ENCODE measurements around the gene DMPK. TPM values are rescaled to one million over a fixed set of nuclear protein-coding genes. Genes with fewer than 3 reads are reported as not detected.

The DMPK gene
- polyA plus RNA-seq, 4 donors, result 12.7 to 42.2 (median 21.6) TPM

- FAIRE-seq (no peak), DNase-seq (no peak)
- peak overlapping the region in 2 of 3 donors; percentile 32 to 45 for H3K4me3 ChIP-seq (ENCODE audit: low read depth in 1 of 3, low read length in 3 of 3)
- peaks cover 3 to 50% (median 11%) of the 10 kb centered on the region in 3 donors for H3K4me1 ChIP-seq (ENCODE audit: control insufficient read depth in 3 of 3, insufficient read depth in 2 of 3, low read depth in 1 of 3, low read length in 2 of 3)
- peaks cover 0 to 36% (median 0%) of the 10 kb centered on the region in 3 donors for H3K36me3 ChIP-seq (ENCODE audit: control insufficient read depth in 3 of 3, insufficient read depth in 2 of 3, low read depth in 1 of 3, low read length in 3 of 3)
- peak overlapping the region; percentile 69 to 95 (median 71) for H3K27ac ChIP-seq (ENCODE audit: low read depth in 1 of 3, low read length in 2 of 3)
- 71 to 84% (median 72%) methylated on average over 30 to 46 of the region's 46 CpGs for WGBS, 3 donors
- peaks cover 0 to 6% (median 0%) of the 10 kb centered on the region in 3 donors for H3K27me3 ChIP-seq (ENCODE audit: control insufficient read depth in 3 of 3, insufficient read depth in 3 of 3, low read length in 3 of 3)
- H3K9me3 ChIP-seq (ENCODE audit: control insufficient read depth in 2 of 2, insufficient read depth in 1 of 2, low read depth in 1 of 2, low read length in 1 of 2), result no peaks in the 10 kb centered on the region
Measured at GRCh38 chr19:45771311-45771933, 10.9 kb downstream of the DMPK start.

GRCh38 chr19:45770192-45771101, 11.8 kb downstream of the DMPK start:
- Histone ChIP-seq H3K27ac (ENCODE audit: low read depth in 1 of 3, low read length in 2 of 3) (peak overlapping the region; percentile 91 to 96 (median 95)), H3K27me3 (ENCODE audit: control insufficient read depth in 3 of 3, insufficient read depth in 3 of 3, low read length in 3 of 3) (peaks cover 0 to 6% (median 0%) of the 10 kb centered on the region in 3 donors), H3K4me1 (ENCODE audit: control insufficient read depth in 3 of 3, insufficient read depth in 2 of 3, low read depth in 1 of 3, low read length in 2 of 3) (peaks cover 3 to 55% (median 11%) of the 10 kb centered on the region in 3 donors), H3K9me3 (ENCODE audit: control insufficient read depth in 2 of 2, insufficient read depth in 1 of 2, low read depth in 1 of 2, low read length in 1 of 2) (no peaks in the 10 kb centered on the region), H3K4me3 (ENCODE audit: low read depth in 1 of 3, low read length in 3 of 3) (peak overlapping the region; percentile 26 to 66 (median 45)), H3K36me3 (ENCODE audit: control insufficient read depth in 3 of 3, insufficient read depth in 2 of 3, low read depth in 1 of 3, low read length in 3 of 3) (peaks cover 0 to 44% (median 0%) of the 10 kb centered on the region in 3 donors)
- DNase-seq (peak; percentile 98), FAIRE-seq (no peak)
- WGBS, 3 donors, result 2 to 4% (median 2%) methylated on average over 58 to 79 of the region's 79 CpGs

- 0% methylated on average over 27 to 28 of the region's 28 CpGs for WGBS, 3 donors
- Histone ChIP-seq H3K27ac (ENCODE audit: low read depth in 1 of 3, low read length in 2 of 3) (peak overlapping the region; percentile 64 to 96 (median 95)), H3K4me3 (ENCODE audit: low read depth in 1 of 3, low read length in 3 of 3) (peak overlapping the region; percentile 26 to 66 (median 37)), H3K36me3 (ENCODE audit: control insufficient read depth in 3 of 3, insufficient read depth in 2 of 3, low read depth in 1 of 3, low read length in 3 of 3) (peaks cover 0 to 43% (median 0%) of the 10 kb centered on the region in 3 donors), H3K27me3 (ENCODE audit: control insufficient read depth in 3 of 3, insufficient read depth in 3 of 3, low read length in 3 of 3) (peaks cover 0 to 6% (median 0%) of the 10 kb centered on the region in 3 donors), H3K4me1 (ENCODE audit: control insufficient read depth in 3 of 3, insufficient read depth in 2 of 3, low read depth in 1 of 3, low read length in 2 of 3) (peaks cover 3 to 54% (median 11%) of the 10 kb centered on the region in 3 donors), H3K9me3 (ENCODE audit: control insufficient read depth in 2 of 2, insufficient read depth in 1 of 2, low read depth in 1 of 2, low read length in 1 of 2) (no peaks in the 10 kb centered on the region)
- DNase-seq (peak; percentile 51 to 81), FAIRE-seq (no peak)
Measured at GRCh38 chr19:45769821-45770191, 12.5 kb downstream of the DMPK start.

GRCh38 chr19:45768984-45769782, 13.1 kb downstream of the DMPK start, which contains the start of gene SIX5:
SIX5 (minus strand) TSS chr19:45769252; CDS start chr19:45768844, 408 bp downstream.
- FAIRE-seq (no peak), DNase-seq (peak; percentile 97 to 99)
- H3K4me1 ChIP-seq (ENCODE audit: control insufficient read depth in 3 of 3, insufficient read depth in 2 of 3, low read depth in 1 of 3, low read length in 2 of 3), result peaks cover 3 to 53% (median 11%) of the 10 kb centered on the region in 3 donors
- peaks cover 0 to 7% (median 0%) of the 10 kb centered on the region in 3 donors for H3K27me3 ChIP-seq (ENCODE audit: control insufficient read depth in 3 of 3, insufficient read depth in 3 of 3, low read length in 3 of 3)
- H3K36me3 ChIP-seq (ENCODE audit: control insufficient read depth in 3 of 3, insufficient read depth in 2 of 3, low read depth in 1 of 3, low read length in 3 of 3), result peaks cover 0 to 41% (median 0%) of the 10 kb centered on the region in 3 donors
- WGBS, 3 donors, result 0 to 1% (median 0%) methylated on average over 57 to 70 of the region's 70 CpGs
- peak within 1 kb of the TSS; percentile 64 to 96 (median 95) for H3K27ac ChIP-seq (ENCODE audit: low read depth in 1 of 3, low read length in 2 of 3)
- H3K4me3 ChIP-seq (ENCODE audit: low read depth in 1 of 3, low read length in 3 of 3), result peak within 1 kb of the TSS; percentile 63 to 77 (median 68)
- H3K9me3 ChIP-seq (ENCODE audit: control insufficient read depth in 2 of 2, insufficient read depth in 1 of 2, low read depth in 1 of 2, low read length in 1 of 2), result no peaks in the 10 kb centered on the region

GRCh38 chr19:45768655-45768983, 13.7 kb downstream of the DMPK start:
- 0 to 2% (median 0%) methylated on average over 6 to 33 of the region's 33 CpGs for WGBS, 3 donors
- peaks cover 3 to 55% (median 11%) of the 10 kb centered on the region in 3 donors for H3K4me1 ChIP-seq (ENCODE audit: control insufficient read depth in 3 of 3, insufficient read depth in 2 of 3, low read depth in 1 of 3, low read length in 2 of 3)
- H3K36me3 ChIP-seq (ENCODE audit: control insufficient read depth in 3 of 3, insufficient read depth in 2 of 3, low read depth in 1 of 3, low read length in 3 of 3), result peaks cover 0 to 37% (median 0%) of the 10 kb centered on the region in 3 donors

GRCh38 chr19:45767881-45768654, 14.2 kb downstream of the DMPK start:
- WGBS, 3 donors, result 0 to 2% (median 1%) methylated on average over 84 to 102 of the region's 102 CpGs
- FAIRE-seq, result no peak
- H3K36me3 ChIP-seq (ENCODE audit: control insufficient read depth in 3 of 3, insufficient read depth in 2 of 3, low read depth in 1 of 3, low read length in 3 of 3), result peaks cover 0 to 34% (median 0%) of the 10 kb centered on the region in 3 donors
- H3K9me3 ChIP-seq (ENCODE audit: control insufficient read depth in 2 of 2, insufficient read depth in 1 of 2, low read depth in 1 of 2, low read length in 1 of 2), result no peaks in the 10 kb centered on the region
- H3K4me3 ChIP-seq (ENCODE audit: low read depth in 1 of 3, low read length in 3 of 3), result peak overlapping the region; percentile 63 to 73 (median 68)
- peaks cover 1 to 51% (median 11%) of the 10 kb centered on the region in 3 donors for H3K4me1 ChIP-seq (ENCODE audit: control insufficient read depth in 3 of 3, insufficient read depth in 2 of 3, low read depth in 1 of 3, low read length in 2 of 3)
- DNase-seq, result peak; percentile 39 to 80
- peaks cover 0 to 14% (median 2%) of the 10 kb centered on the region in 3 donors for H3K27me3 ChIP-seq (ENCODE audit: control insufficient read depth in 3 of 3, insufficient read depth in 3 of 3, low read length in 3 of 3)
- H3K27ac ChIP-seq (ENCODE audit: low read depth in 1 of 3, low read length in 2 of 3), result peak overlapping the region; percentile 32 to 90 (median 84)

More at GRCh38 chr19:45768655-45768983, 13.7 kb downstream of the DMPK start:
- peak overlapping the region; percentile 32 to 94 (median 92) for H3K27ac ChIP-seq (ENCODE audit: low read depth in 1 of 3, low read length in 2 of 3)
- no peak for FAIRE-seq
- DNase-seq, result peak in 1 of 2 donors; percentile 16
- no peaks in the 10 kb centered on the region for H3K9me3 ChIP-seq (ENCODE audit: control insufficient read depth in 2 of 2, insufficient read depth in 1 of 2, low read depth in 1 of 2, low read length in 1 of 2)
- peaks cover 0 to 13% (median 2%) of the 10 kb centered on the region in 3 donors for H3K27me3 ChIP-seq (ENCODE audit: control insufficient read depth in 3 of 3, insufficient read depth in 3 of 3, low read length in 3 of 3)
- peak overlapping the region; percentile 63 to 77 (median 68) for H3K4me3 ChIP-seq (ENCODE audit: low read depth in 1 of 3, low read length in 3 of 3)

GRCh38 chr19:45767410-45767880, 14.8 kb downstream of the DMPK start:
- peaks cover 0 to 14% (median 2%) of the 10 kb centered on the region in 3 donors for H3K27me3 ChIP-seq (ENCODE audit: control insufficient read depth in 3 of 3, insufficient read depth in 3 of 3, low read length in 3 of 3)
- H3K36me3 ChIP-seq (ENCODE audit: control insufficient read depth in 3 of 3, insufficient read depth in 2 of 3, low read depth in 1 of 3, low read length in 3 of 3), result peaks cover 0 to 27% (median 0%) of the 10 kb centered on the region in 3 donors
- no peak for FAIRE-seq
- peak; percentile 32 to 76 for DNase-seq
- H3K27ac ChIP-seq (ENCODE audit: low read depth in 1 of 3, low read length in 2 of 3), result peak overlapping the region in 2 of 3 donors; percentile 84 to 90
- no peaks in the 10 kb centered on the region for H3K9me3 ChIP-seq (ENCODE audit: control insufficient read depth in 2 of 2, insufficient read depth in 1 of 2, low read depth in 1 of 2, low read length in 1 of 2)
- WGBS, 3 donors, result 11 to 16% (median 11%) methylated on average over 22 to 31 of the region's 31 CpGs
- peaks cover 0 to 45% (median 5%) of the 10 kb centered on the region in 3 donors for H3K4me1 ChIP-seq (ENCODE audit: control insufficient read depth in 3 of 3, insufficient read depth in 2 of 3, low read depth in 1 of 3, low read length in 2 of 3)
- peak overlapping the region; percentile 63 to 73 (median 68) for H3K4me3 ChIP-seq (ENCODE audit: low read depth in 1 of 3, low read length in 3 of 3)

All from small intestine (tissue), 7 donors.